Measurements from ENCODE around the gene MFSD8.
"Not testable (repeated sequence)": the region's sequence is repeated elsewhere in the genome, so short reads cannot be mapped to it uniquely, and the experiment has no call there.

MFSD8 gene

DNA sequence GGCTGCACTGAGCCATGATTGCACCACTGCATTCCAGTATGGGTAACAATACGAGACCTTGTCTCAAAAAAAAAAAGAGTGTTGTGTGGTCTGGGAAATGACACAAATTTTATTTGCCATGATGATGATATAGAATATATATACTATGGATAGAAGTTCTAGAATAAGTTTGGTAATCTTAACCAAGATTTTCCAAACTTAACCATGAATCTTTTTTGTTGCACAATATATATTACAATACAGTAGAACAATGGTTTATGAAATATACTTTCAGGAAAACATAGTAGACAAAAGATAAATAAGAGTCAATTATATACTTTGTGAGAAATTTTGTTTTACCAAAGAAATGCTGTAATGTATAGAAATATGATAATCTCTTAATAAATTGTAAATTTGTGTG is 34.8 kb downstream of the MFSD8 start:
- H3K4me3 ChIP-seq (ENCODE audit: low read depth, low read length), result no peak overlapping the region
- TF ChIP-seq, protein P1, sequence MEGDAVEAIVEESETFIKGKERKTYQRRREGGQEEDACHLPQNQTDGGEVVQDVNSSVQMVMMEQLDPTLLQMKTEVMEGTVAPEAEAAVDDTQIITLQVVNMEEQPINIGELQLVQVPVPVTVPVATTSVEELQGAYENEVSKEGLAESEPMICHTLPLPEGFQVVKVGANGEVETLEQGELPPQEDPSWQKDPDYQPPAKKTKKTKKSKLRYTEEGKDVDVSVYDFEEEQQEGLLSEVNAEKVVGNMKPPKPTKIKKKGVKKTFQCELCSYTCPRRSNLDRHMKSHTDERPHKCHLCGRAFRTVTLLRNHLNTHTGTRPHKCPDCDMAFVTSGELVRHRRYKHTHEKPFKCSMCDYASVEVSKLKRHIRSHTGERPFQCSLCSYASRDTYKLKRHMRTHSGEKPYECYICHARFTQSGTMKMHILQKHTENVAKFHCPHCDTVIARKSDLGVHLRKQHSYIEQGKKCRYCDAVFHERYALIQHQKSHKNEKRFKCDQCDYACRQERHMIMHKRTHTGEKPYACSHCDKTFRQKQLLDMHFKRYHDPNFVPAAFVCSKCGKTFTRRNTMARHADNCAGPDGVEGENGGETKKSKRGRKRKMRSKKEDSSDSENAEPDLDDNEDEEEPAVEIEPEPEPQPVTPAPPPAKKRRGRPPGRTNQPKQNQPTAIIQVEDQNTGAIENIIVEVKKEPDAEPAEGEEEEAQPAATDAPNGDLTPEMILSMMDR (IDR thresholded peaks at IDR 0.05; ENCODE audit: borderline replicate concordance, insufficient read depth, low read depth, low read length), result no peak

DNA sequence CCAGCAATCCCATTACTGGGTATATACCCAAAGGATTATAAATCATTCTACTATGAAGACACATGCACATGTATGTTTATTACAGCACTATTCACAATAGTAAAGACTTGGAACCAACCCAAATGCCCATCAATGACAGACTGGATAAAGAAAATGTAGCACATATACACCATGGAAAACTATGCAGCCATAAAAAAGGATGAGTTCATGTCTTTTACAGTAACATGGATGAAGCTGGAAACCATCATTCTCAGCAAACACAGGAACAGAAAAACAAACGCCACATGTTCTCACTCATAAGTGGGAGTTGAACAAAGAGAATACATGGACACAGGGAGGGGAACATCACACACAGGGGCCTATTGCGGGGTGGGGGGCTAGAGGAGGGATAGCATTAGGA is 39.3 kb downstream of the MFSD8 start:
- H3K4me3 ChIP-seq (ENCODE audit: low read depth, low read length), result not testable (repeated sequence)

DNA sequence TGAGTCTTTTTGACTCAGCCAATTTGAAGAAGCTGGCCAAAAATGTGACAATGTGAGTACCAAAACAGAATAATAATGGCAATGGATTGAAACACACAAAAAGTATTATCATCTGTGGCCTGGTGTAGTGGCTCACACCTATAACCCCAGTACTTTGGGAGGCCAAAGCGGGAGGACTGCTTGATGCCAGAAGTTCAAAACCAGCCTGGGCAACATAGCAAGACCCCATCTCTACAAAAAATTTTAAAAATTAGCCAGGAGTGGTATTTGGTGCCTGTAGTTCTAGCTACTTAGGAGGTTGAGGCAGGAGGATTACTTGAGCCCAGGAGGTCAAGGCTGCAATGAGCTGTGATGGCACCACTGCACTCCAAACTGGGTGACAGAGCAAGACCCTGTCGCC is 42.7 kb downstream of the MFSD8 start:
- TF ChIP-seq, protein P1 (IDR thresholded peaks at IDR 0.05; ENCODE audit: borderline replicate concordance, insufficient read depth, low read depth, low read length), result no peak
- no peak overlapping the region for H3K4me3 ChIP-seq (ENCODE audit: low read depth, low read length)

GRCh38 chr4:127920521-127920920 is 44.5 kb downstream of the MFSD8 start:
- no peak overlapping the region for H3K4me3 ChIP-seq (ENCODE audit: low read depth, low read length)
- TF ChIP-seq, protein P1 (IDR thresholded peaks at IDR 0.05; ENCODE audit: borderline replicate concordance, insufficient read depth, low read depth, low read length), result no peak

- H3K4me3 ChIP-seq (ENCODE audit: low read depth, low read length), result no peak overlapping the region
- TF ChIP-seq, protein P1 (IDR thresholded peaks at IDR 0.05; ENCODE audit: borderline replicate concordance, insufficient read depth, low read depth, low read length), result no peak
Observed at GRCh38 chr4:127917151-127917550, 47.8 kb downstream of the MFSD8 start.

DNA sequence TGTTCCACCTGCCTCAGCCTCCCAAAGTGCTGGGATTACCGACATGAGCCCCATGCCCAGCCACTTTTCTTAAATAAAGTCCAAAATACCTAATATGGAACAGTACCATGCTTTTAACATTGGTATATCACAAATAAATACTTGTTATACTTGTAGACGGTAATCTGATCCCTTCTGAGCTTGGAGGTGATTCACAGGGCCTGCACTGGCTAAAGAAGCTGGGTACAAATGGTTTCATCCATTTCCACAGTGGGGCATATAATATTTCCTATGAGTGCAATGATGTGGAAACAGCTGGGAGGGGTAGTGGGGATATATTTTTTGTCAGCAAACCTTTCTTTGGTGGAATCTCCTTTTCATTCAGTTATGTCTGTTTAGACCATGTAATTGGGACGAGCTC is 48.5 kb downstream of the MFSD8 start:
- no peak overlapping the region for H3K4me3 ChIP-seq (ENCODE audit: low read depth, low read length)
- TF ChIP-seq, protein P1 (IDR thresholded peaks at IDR 0.05; ENCODE audit: borderline replicate concordance, insufficient read depth, low read depth, low read length), result no peak

GRCh38 chr4:127905029-127905428 is 59.9 kb downstream of the MFSD8 start:
- TF ChIP-seq, protein P1 (IDR thresholded peaks at IDR 0.05; ENCODE audit: borderline replicate concordance, insufficient read depth, low read depth, low read length), result no peak

DNA sequence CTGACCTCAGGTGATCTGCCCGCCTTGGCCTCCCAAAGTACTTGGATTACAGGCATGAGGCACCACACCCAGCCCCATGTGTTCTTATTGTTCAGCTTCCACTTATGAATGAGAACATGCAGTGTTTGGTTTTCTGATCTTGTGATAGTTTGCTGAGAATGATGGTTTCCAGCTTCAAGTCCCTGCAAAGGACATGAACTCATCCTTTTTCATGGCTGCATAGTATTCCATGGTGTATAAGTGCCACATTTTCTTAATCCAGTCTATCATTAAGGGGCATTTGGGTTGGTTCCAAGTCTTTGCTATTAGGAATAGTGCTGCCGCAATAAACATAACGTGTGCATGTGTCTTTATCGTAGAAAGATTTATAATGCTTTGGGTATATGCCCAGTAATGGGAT is 65.3 kb downstream of the MFSD8 start:
- not testable (repeated sequence) for H3K4me3 ChIP-seq (ENCODE audit: low read depth, low read length)

More at GRCh38 chr4:127905029-127905428, 59.9 kb downstream of the MFSD8 start:
- no peak overlapping the region for H3K4me3 ChIP-seq (ENCODE audit: low read depth, low read length)

Data from GM12875 (cell line).